Activated T-cell treated with anti-CD3 and anti-CD28 coated beads for 24 hours (primary cell): Measurements from ENCODE around the gene FRRS1.
"Not testable (repeated sequence)": the region's sequence is repeated elsewhere in the genome, so short reads cannot be mapped to it uniquely, and the experiment has no call there.

Experiments used
- DNase-seq: peaks from one replicate; pipeline ENCODE4 v3.0.0-alpha.2; 2020; ENCODE audit warnings: low read depth

Gene FRRS1, protein sequence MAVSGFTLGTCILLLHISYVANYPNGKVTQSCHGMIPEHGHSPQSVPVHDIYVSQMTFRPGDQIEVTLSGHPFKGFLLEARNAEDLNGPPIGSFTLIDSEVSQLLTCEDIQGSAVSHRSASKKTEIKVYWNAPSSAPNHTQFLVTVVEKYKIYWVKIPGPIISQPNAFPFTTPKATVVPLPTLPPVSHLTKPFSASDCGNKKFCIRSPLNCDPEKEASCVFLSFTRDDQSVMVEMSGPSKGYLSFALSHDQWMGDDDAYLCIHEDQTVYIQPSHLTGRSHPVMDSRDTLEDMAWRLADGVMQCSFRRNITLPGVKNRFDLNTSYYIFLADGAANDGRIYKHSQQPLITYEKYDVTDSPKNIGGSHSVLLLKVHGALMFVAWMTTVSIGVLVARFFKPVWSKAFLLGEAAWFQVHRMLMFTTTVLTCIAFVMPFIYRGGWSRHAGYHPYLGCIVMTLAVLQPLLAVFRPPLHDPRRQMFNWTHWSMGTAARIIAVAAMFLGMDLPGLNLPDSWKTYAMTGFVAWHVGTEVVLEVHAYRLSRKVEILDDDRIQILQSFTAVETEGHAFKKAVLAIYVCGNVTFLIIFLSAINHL

DNA sequence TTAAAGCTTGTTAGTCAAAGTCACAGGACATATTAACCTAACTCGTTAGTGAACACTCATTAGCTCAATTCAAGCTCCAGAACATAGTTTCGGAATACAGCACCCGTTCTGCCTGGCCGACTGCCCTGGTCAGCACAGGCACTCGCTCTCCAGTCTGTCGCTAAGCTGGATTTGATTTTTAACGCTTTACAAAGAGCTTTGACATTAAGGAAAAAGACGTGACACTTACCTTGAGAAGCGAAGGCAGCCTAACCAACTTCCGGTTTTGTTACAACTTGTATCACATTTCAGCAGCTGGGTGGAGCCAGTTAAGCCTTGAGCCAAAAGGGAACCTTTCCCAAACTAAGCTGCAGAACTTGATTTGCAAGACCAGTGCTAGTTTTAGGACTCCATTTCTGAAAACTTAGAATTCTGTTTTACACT is at the start of gene FRRS1:
Gene FRRS1 (minus strand): TSS at position 258 of the 423 bp plus-strand sequence. CDS start 17,867 bp downstream, outside the sequence.
- DNase-seq = no peak

DNA sequence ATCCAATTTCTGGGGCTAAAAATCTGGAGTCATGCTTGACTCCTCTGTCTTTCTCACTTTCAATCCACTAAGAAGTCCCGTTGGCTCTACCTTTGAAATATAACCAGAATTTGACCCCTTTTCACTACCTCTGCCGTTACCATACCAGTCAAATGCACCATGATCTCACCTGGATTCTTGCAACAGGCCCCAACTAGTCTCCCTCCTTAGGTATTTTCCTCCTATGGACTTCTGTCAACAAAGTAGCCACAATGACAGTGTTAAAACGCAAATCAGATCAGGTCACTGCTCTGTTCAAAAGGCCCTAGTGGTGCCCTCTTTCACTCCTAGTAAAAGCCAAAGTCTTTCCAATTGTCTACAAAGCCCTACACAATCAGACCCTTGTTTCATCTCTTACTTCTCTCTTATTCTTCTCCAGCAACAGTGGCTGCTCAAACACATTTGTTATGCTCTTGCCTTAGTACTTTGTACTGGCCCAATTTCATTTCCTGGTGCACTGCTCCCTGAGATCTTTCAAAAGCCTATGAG is 48.0 kb upstream of the FRRS1 start:
- DNase-seq = no peak

DNA sequence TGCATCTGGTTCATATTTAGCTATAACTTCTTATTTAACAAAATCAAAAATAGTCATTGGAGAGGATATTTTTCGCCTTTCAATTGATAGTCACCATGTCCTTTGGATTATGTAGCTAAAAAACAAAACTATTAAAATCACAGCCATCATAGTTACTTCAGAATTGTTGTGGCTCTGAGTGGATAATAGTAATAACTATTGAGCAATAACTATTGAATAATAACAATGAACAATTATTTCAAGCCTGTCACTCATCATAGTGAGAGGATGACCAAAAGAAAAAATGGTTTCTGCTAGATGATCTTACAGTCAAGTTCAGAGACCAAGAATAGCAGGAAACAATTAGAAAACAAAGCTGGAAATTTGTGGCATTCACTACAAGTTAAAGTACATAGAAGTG is 45.3 kb upstream of the FRRS1 start:
- DNase-seq = no peak

DNA sequence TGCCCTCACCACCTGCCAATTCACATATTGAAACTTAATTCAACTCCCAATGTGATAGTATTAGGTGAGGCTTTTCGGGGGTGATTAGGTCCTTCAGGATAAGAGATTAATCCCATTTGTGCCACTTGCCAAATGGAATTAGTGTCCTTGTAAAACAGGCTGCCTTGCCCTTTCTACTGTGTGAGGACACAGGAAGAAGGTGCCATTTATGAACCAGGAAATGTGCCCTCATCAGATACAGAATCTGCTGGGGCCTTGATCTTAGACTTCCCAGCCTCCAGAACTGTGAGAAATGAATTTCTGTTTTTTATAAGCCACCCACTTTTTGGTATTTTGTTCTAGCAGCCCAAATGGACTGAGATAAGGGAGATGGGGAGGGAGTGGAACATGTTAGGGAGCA is 44.6 kb upstream of the FRRS1 start:
- DNase-seq = no peak

DNA sequence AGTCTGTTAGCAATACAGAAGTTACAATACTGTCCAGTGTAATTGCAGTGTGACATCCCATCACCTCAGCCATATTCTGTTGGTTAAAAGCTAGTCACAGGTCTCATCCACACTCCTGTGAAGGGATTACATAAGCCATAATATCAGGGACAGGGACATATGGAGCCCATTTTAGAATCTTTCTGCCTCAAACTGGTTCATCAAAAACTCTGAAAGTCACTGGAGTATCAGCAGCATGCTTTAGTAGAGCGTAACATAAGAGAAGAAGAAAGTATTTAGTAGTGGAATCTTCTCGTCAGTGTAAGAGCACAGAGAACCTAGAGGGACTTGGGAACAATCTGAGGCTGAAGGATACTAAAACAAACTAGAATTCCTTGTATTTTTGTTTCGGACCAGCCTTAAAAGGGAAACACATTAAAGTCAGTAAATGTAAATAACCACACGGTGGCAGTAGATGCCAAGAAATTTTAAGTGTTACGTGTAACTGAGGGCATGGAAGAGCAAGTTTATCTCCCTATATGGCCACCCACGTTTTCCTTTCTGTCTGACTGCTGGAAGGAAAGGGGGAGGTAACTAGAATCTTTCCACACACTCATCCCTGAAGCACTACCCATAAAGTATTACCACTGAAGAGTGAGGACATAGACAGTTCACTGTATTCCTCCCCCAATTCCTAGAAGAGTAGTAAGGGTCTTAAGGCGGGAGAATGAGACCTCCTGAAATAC is 42.1 kb upstream of the FRRS1 start:
- DNase-seq = peak; percentile 18

DNA sequence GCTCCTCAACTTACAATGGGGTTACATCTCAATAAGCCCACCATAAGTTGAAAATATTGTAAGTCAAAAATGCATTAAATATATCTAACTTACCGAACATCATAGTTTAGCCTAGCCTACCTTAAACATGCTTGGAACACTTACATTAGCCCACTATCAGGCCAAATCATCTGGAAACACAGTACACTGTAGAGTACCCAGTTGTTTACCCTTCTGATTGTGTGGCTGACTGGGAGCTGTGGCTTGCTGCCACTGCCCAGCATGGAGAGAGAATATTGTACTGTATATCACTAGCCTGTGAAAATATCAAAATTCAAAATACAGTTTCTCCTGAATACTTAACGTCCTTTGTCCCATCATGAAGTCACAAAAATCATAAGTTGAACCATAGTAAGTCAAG is 40.4 kb upstream of the FRRS1 start:
- DNase-seq = no peak

DNA sequence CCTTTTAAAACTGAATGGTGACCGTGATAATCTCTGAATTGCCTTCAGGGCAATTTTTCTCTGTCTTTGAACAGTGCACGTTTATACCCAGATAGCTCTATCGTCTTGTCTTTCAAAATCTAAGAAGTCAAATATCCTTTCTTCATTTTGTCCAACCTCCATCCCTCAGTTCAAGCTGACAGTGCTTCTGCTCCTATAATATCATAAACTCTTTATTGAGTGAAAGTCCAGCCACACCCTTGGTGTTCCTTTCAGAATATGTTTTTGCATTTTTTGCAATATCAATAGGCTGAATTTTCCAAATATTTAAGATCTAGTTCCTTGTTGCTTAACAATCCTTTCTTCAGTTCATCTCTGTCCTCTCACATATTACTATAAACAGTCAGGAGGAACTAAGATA is 35.1 kb upstream of the FRRS1 start:
- DNase-seq = no peak

DNA sequence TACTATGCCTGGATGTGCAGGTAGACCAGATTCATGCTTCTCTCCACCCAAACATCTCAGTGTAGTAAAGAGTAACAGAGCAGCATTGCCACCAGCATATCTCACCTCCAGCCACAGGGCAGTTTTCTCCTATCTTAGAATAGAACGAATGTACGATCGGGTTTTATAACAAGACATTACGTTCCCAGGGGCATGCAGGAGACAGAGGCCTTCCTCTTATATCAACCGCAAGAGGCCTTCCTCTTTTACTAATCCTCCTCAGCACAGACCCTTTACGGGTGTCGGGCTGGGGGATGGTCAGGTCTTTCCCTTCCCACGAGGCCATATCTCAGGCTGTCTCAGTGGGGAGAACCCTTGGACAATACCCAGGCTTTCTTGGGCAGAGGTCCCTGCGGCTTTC is 27.4 kb upstream of the FRRS1 start:
- not testable (repeated sequence) for DNase-seq

DNA sequence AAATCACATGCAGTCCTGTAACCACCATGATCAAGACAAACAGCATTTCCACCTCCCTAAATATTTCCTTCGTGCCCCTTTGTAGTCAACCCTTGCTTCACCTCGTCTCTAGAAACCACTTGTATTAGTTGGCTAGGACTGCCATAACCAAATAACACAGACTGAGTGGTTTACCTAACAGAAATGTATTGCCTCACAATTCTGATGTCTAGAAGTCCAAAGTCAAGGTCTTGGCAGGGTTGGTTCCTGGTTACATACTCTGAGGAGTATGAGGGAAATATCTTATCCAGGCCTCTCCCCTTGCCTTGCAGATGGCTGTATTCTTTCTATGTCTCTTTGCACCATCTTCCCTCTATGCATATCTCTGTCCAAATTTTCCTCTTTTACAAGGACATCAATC is 23.3 kb upstream of the FRRS1 start:
- no peak for DNase-seq

DNA sequence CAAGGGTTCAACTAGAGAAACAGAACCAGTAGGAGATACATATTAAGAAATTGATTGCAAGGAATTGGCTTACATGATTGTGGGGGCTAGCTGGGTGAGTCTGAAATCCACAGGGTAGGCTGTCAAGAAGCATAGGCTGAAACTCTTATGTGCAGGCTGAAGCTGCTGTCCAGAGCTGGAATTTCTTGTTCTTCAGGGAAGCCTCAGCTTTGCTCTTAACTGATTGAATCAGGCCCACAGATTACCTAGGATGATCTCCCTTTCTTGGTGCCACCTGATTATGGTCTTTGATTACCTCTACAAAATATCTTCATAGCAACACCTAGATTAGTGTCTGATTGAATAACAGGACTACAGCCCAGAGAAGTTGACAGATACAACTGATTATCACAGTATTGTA is 22.5 kb upstream of the FRRS1 start:
- no peak for DNase-seq

DNA sequence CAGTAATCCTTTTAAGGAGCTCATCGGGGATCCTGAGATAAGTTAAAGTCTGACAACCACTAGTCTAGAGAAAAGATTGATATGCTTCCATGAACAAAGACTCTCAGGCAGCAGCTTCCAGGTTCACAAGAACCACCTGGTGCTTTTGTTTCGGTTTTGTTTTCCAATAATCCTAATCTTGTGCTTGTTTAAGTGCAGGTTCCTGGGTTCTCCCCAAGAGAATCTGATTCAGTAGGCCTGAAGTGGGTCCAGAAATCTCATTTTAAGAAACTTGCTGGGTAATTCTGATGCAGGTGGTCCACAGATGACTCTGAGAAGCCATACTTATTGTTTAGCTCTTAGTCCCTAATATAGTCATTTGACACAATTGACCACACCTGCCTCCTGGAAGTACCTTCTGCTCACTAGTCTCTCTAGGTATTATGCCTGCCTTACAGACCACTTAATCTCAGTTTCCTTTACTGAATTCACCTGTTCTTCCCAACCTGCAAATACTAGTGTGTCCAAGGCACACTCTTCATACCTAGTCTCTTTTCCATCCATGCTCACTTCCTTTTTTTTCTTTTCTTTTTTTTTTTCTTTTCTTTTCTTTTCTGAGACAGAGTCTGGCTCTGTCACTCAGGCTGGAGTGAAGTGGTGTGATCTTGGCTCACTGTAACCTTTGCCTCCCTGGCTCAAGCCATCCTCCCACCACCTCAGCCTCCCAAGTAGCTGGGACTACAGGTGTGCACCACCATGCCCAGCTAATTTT is 20.5 kb upstream of the FRRS1 start:
- no peak for DNase-seq

DNA sequence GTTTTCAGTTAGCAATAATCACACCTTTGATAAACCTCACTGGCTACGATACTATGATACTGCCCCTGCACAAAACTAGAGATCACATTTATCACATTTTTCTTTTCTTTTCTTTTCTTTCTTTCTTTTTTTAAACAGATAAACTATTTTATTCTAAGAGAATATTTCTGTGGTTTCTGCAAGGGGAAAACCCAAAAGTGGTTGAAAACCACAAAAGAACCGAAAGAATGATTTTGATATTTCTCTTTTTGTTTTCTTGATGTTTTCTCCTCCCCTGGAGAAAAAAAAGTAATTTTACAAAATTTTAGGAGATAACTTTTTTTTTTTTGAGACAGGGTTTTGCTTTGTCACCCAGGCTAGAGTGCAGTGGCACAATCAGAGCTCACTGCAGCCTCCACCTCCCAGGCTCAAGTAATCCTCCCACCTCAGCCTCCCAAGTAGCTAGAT is 18.4 kb upstream of the FRRS1 start:
- DNase-seq = no peak

DNA sequence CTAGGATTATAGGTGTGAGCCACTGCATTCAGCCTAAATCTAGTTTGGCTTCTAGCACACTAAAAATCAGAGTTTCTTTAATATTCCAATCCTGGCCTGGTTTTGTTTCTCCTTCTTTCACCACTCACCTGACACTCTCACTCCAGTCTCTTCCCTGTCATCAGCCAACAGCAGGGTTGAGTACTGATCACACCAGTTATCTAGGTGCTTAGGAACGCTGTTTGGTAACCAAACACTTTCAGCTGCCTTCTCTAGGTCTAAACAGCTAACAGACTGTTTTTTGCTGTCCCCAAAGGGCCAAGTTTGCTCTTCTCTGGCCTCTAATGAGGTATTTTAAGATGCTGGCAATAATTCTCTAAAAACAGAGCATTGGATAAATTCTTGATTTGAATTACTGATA is 17.7 kb upstream of the FRRS1 start:
- no peak for DNase-seq

DNA sequence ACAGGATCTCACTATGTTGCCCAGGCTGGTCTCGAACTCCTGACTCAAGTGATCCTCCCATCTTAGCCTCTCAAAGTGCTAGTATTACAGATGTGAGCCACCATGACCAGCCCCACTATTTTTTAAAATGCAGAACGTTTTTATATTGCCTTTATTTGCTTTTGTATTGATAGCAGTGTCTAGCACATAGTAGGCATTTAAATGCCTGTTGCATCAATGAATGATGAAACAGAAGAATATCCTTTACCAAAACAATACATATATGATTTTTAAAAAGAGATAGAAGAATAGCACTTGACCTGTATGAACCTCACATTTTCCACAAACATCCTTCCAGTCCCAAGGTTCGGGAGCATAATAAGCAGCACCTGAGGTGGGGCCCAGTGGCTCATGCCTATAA is 16.5 kb upstream of the FRRS1 start:
- DNase-seq = no peak

DNA sequence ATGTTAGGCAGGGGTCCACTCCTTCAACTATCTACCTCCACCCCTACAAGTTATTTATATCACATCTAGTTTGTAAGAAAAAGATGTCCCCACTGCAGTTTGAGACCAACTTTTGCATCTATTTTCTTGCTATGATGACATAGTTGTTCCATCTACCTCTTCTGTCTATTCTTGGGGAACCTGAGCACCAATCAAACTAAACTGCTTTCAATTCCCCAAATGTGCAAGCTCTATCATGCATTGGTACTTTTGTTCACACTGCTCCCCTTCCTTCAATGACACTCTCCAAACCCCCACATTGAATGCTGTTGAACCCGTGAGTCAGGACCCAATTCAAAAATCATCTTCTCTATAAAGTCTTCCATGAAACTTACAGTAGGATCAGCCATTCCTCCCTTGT is 16.0 kb upstream of the FRRS1 start:
- no peak for DNase-seq

DNA sequence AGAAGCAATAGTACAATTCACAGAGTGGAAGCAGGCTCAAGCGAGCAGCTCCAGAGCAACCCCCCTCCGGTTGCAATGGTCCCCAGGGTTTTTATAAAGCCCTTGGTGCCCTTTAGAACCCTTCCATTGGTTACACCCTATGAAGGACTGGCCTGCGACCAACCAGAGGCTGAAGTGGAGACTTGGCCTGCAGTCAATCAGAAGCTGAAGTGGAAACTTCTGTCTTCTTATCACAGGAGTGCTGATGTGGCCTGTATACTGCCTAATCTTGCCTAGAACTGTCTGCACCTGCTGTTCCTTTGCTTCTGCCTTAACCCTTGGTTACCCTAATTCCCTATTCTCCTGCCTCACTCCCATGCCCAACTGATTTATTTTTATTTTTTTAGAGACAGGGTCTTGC is 15.4 kb upstream of the FRRS1 start:
- no peak for DNase-seq

DNA sequence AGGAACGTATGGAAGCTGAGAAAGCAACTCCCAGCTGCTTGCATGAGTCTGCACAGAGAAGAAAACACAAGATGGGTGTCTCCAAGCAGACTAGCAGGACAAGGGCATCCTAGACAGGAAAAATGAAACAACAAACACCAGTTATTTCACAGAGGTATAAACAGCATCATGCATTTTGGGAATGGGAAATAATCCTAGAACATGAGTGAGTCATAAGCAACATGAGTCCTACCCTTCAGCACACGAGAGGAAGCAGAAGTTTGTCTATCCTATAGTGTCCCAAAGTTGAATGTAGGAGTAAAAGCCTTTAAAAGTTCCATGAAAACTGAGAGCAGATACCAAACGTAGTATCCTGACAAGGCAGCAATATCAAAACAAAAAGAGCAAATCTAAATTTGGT is 11.3 kb upstream of the FRRS1 start:
- DNase-seq = no peak

DNA sequence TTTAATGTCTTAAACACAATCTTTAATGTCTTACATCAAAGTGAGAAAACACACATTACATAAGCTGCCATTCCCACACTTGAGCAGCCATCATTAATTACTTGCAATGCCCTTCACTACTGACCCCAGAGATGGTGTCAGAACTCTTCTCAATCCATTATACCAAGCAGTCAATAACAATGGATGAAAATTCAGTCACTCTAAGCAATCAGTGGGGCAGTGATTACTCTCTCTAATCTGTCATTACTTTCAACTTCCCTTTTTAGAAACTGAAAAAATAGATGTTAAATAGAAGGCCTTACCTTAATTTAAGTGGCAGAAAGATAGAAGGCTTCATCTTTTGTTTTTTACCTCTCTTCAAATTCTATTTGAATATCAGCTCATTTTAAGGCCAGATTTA is 9.7 kb upstream of the FRRS1 start:
- no peak for DNase-seq

DNA sequence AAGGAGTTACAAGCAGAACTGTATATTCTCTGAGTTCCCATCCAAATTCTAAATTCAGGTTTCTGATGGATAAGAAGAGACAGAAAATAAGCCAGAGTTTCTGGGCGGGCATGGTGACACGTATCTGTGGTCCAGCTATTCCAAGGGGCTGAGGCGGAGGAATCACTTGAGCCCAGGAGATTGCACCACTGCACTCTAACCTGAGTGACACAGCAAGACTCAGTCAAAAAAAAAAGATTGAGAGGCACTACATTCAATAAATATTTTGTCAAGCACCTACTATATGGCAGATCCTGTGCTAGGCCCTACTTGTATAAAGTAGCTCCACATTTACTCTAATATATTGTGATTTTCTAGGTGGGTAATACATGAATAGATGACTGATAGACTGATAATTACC is 6.4 kb upstream of the FRRS1 start:
- DNase-seq = no peak

DNA sequence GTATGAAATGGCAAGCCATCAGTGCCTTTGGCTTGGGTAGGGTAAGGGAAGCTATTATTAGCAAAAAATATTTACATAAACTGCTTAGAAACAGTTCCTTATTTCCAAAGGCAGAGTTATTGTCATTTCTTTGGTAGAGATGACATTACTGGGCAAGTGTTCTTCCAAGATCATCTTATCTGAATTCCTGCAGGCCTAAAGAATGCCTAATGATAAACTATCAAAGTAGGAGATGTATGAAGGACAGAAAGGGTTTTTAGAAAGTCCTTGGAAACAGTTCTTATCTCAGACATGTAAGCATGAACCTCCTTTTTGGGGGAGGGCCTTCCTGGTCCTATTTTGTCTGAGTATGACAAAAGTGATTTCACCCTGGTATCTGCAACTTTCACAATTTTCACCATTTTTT is 5.1 kb upstream of the FRRS1 start:
- DNase-seq = no peak

DNA sequence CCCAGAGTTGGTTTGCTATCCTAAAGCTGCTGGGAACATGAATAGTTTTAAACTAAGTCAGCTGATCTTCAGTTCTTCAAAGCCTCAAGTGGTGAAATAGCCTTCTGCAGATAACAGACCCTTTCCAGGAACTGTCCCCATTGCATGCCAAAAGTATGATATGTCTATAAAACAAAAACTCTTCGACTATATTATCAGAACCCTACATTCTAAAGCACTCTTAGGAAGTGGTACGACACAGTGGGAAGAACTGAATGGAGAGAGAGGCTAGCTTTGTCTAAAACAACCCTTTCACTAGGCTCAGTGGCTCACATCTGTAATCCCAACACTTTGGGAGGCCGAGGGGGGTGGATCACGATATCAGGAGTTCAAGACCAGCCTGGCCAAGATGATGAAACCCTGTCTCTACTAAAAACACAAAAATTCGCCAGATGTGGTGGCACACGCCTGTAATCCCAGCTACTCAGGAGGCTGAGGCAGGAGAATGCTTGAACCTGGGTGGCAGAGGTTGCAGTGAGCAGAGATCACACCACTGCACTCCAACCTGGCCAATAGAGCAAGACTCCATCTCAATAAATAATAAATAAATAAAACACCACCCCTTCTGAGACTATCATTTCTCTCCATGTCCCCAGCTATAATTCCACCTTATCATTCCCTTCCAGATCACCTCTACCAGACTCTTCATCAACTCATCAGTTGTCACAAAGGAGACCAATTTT is 2.2 kb upstream of the FRRS1 start:
- DNase-seq = no peak

DNA sequence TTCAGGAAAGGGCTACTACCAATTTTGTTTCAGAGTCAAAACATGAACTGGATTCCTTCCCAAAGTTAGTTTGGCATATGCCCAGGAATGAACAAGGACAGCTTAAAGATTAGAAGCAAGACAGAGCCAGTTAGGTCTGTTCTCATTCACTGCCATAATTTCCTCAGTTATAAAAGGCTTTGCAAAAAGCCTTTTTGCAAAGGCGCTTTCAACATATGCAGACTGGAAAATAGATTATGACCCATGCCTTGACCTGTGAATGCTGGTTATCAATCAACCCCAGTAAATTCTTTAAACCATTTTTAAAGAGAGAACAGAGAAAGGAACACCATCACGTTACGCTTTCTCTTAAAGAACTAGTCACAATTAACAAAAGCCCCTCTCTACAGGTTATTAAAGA is 1.7 kb upstream of the FRRS1 start:
- DNase-seq = no peak
